Thyroid gland (tissue), 4 donors: ENCODE results near the gene CREG1. TPM values are rescaled to one million over a fixed set of nuclear protein-coding genes. Genes with fewer than 3 reads are reported as not detected.

Source experiments
- DNase-seq, 2 donors: peaks; one replicate each; pipeline ENCODE4 v3.0.0-alpha.2; 2019
- H3K27ac ChIP-seq, 3 donors: fragments of 200-600 bp; sonication (generic); 1 replicate in 2 of 3; 2 replicates in 1 of 3; pipeline ENCODE4 v1.5.1; 2016 to 2019; ENCODE audit warnings: mild to moderate bottlenecking in 1 of 3, moderate library complexity in 1 of 3
- H3K27me3 ChIP-seq: fragments of 200-600 bp; sonication (generic); one replicate; pipeline ENCODE4 v1.5.1; 2019
- H3K36me3 ChIP-seq, 2 donors: fragments of 200-600 bp; sonication (generic); one replicate each; pipeline ENCODE4 v1.5.1; 2016 to 2019
- H3K4me1 ChIP-seq, 2 donors: fragments of 200-600 bp; sonication (generic); one replicate each; pipeline ENCODE4 v1.5.1; 2017 to 2019
- H3K4me3 ChIP-seq, 3 donors: fragments of 200-600 bp; sonication (generic); replicated peaks in 1 of 3; 1 replicate in 2 of 3; 2 replicates in 1 of 3; pipeline ENCODE4 v1.5.1; 2016; ENCODE audit warnings: mild to moderate bottlenecking in 1 of 3
- H3K9me3 ChIP-seq: fragments of 200-600 bp; sonication (generic); one replicate; pipeline ENCODE4 v1.5.1; 2017
- CTCF ChIP-seq, 6 experiments: fragments of 200-600 bp in 3 of 6; fragments of 450-650 bp in 3 of 6; sonication (generic) in 3 of 6; IDR thresholded peaks; one replicate each; pipeline ENCODE4 v1.5.1; 2016 to 2019; ENCODE audit warnings: antibody characterized with exemption in 6 of 6, mild to moderate bottlenecking in 2 of 6, inconsistent platforms in 1 of 6, moderate library complexity in 1 of 6
- POLR2A ChIP-seq, 2 donors: fragments of 450-650 bp; IDR thresholded peaks; one replicate each; pipeline ENCODE4 v1.6.1; 2017; ENCODE audit warnings: antibody characterized with exemption in 2 of 2, mild to moderate bottlenecking in 2 of 2, moderate library complexity in 1 of 2
- WGBS, 2 donors: methylation state at CpG; one replicate each; pipeline ENCODE4 v1.1.5; 2017; 5-methylcytosine and 5-hydroxymethylcytosine counted together
- intact Hi-C: fragments of 100-400 bp; cut with DNase I; formaldehyde crosslinking; loops from one replicate; pipeline ENCODE4 v1.15.1; 2023
- total RNA-seq, 4 donors: library from RNA; depleted of rRNA; stranded (reverse); fragments of >200 nt; gene quantifications; one replicate each; pipeline ENCODE4 v1.2.3, GENCODE V29; 2016

The CREG1 gene
- total RNA-seq, 4 donors from 2014 or later, result 285 to 347 (median 327) TPM

- WGBS, 2 donors, result 60 to 65% methylated on average over 5 of the region's 5 CpGs
- H3K27ac ChIP-seq, result peak overlapping the region; percentile 32 to 77 (median 69)
- H3K36me3 ChIP-seq, result peaks cover 13 to 15% of the 10 kb centered on the region in 2 donors
- no peak overlapping the region for H3K4me3 ChIP-seq
- DNase-seq, result no peak
- no peak for TF ChIP-seq CTCF (IDR thresholded peaks at IDR 0.05)
- TF ChIP-seq POLR2A (IDR thresholded peaks at IDR 0.05), result no peak
- intact Hi-C loops, result no loop called here
- H3K9me3 ChIP-seq, result no peaks in the 10 kb centered on the region
- H3K4me1 ChIP-seq, result peaks cover 23 to 33% of the 10 kb centered on the region in 2 donors
- no peaks in the 10 kb centered on the region for H3K27me3 ChIP-seq
Measured at GRCh38 chr1:167548059-167548932, 5.3 kb downstream of the CREG1 start.

- H3K4me3 ChIP-seq, result no peak overlapping the region
- H3K9me3 ChIP-seq, result no peaks in the 10 kb centered on the region
- peaks cover 18 to 24% of the 10 kb centered on the region in 2 donors for H3K4me1 ChIP-seq
- H3K36me3 ChIP-seq, result peaks cover 13 to 16% of the 10 kb centered on the region in 2 donors
- H3K27me3 ChIP-seq, result no peaks in the 10 kb centered on the region
- 93 to 96% methylated on average over 1 of the region's 1 CpG for WGBS, 2 donors
- intact Hi-C loops, result no loop called here
- TF ChIP-seq POLR2A (IDR thresholded peaks at IDR 0.05) (no peak), CTCF (IDR thresholded peaks at IDR 0.05) (no peak)
- no peak overlapping the region for H3K27ac ChIP-seq
- no peak for DNase-seq
Measured at GRCh38 chr1:167546935-167547334, 6.6 kb downstream of the CREG1 start.

- Histone ChIP-seq H3K27me3 (no peaks in the 10 kb centered on the region), H3K9me3 (no peaks in the 10 kb centered on the region), H3K36me3 (peaks cover 13 to 23% of the 10 kb centered on the region in 2 donors), H3K27ac (no peak overlapping the region), H3K4me3 (no peak overlapping the region), H3K4me1 (peaks cover 8 to 13% of the 10 kb centered on the region in 2 donors)
- no peak for TF ChIP-seq CTCF (IDR thresholded peaks at IDR 0.05)
- TF ChIP-seq POLR2A (IDR thresholded peaks at IDR 0.05), result no peak
- WGBS, 2 donors, result 74 to 84% methylated on average over 4 of the region's 4 CpGs
- intact Hi-C loops, result no loop called here
- no peak for DNase-seq
Measured at GRCh38 chr1:167545349-167545748, 8.2 kb downstream of the CREG1 start.

GRCh38 chr1:167544447-167545093 is 9.0 kb downstream of the CREG1 start:
- DNase-seq, result no peak
- no peaks in the 10 kb centered on the region for H3K9me3 ChIP-seq
- H3K36me3 ChIP-seq, result peaks cover 13 to 23% of the 10 kb centered on the region in 2 donors
- TF ChIP-seq CTCF (IDR thresholded peaks at IDR 0.05) (no peak), POLR2A (IDR thresholded peaks at IDR 0.05) (no peak)
- H3K4me1 ChIP-seq, result peaks cover 8 to 13% of the 10 kb centered on the region in 2 donors
- no peak overlapping the region for H3K4me3 ChIP-seq
- intact Hi-C loops, result no loop called here
- H3K27ac ChIP-seq, result no peak overlapping the region
- WGBS, 2 donors, result 79 to 99% methylated on average over 3 of the region's 3 CpGs
- H3K27me3 ChIP-seq, result no peaks in the 10 kb centered on the region
